Keratinocyte (primary cell): ENCODE data around the gene MRPS35.

Experiments
- EZH2 ChIP-seq: IDR thresholded peaks from one replicate; pipeline ENCODE4 v1.6.1; 2012; ENCODE audit warnings: inconsistent platforms, mild to moderate bottlenecking, low read length, moderate library complexity
- TF ChIP-seq, protein P1 (sequence below), 3 experiments: IDR thresholded peaks in 1 of 3; conservative IDR thresholded peaks in 1 of 3; optimal IDR thresholded peaks in 1 of 3; 2 replicates in 2 of 3; 3 replicates in 1 of 3; pipeline versions ENCODE3 to v1.5.1; 2011; ENCODE audit warnings: low read length in 3 of 3, mild to moderate bottlenecking in 3 of 3, moderate library complexity in 2 of 3, control low read depth in 1 of 3, inconsistent platforms in 1 of 3; ENCODE audit not compliant: insufficient read depth in 2 of 3; ENCODE audit errors: extremely low read depth in 1 of 3

DNA sequence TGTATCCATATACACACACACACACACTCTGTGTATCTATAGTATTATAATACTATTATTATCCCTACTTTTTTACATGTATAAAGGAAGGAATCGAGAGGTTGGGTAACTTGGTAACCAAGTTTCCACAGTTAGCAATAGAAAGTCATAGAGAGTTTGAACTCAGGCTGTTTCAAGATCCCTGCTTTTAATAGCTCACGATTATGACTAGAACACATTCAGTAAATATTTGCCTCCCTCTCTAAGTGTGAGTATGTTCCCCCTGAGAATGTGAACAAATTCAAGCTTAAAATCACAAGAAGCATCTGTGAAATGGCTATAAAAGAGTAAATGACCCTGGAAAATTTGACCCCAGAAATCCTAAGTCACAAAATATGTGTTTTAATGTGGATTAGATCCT lies 25.4 kb upstream of the MRPS35 start:
- TF ChIP-seq, protein P1, sequence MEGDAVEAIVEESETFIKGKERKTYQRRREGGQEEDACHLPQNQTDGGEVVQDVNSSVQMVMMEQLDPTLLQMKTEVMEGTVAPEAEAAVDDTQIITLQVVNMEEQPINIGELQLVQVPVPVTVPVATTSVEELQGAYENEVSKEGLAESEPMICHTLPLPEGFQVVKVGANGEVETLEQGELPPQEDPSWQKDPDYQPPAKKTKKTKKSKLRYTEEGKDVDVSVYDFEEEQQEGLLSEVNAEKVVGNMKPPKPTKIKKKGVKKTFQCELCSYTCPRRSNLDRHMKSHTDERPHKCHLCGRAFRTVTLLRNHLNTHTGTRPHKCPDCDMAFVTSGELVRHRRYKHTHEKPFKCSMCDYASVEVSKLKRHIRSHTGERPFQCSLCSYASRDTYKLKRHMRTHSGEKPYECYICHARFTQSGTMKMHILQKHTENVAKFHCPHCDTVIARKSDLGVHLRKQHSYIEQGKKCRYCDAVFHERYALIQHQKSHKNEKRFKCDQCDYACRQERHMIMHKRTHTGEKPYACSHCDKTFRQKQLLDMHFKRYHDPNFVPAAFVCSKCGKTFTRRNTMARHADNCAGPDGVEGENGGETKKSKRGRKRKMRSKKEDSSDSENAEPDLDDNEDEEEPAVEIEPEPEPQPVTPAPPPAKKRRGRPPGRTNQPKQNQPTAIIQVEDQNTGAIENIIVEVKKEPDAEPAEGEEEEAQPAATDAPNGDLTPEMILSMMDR (optimal IDR thresholded peaks at IDR 0.05 in 1 of 3, IDR thresholded peaks at IDR 0.05 in 1 of 3, conservative IDR thresholded peaks at IDR 0.05 in 1 of 3; ENCODE audit: extremely low read depth in 1 of 3, insufficient read depth in 2 of 3, low read length in 3 of 3): no peak
- no peak for TF ChIP-seq EZH2
